Stimulated activated CD4-positive, alpha-beta T cell treated with anti-CD3 and anti-CD28 coated beads, Interleukin-1b, Interleukin-23, amount 100 ng/mL, for 4 hours (primary cell): ENCODE data around the gene IGIP.
"Not testable (repeated sequence)": the region's sequence is repeated elsewhere in the genome, so short reads cannot be mapped to it uniquely, and the experiment has no call there.

Source experiments
- DNase-seq, 2 donors: peaks; one replicate each; pipeline ENCODE4 v3.0.0-alpha.2; 2020; ENCODE audit warnings: low read depth in 2 of 2

IGIP gene

GRCh38 chr5:140141241-140141640, 15.5 kb downstream of the IGIP start:
- no peak for DNase-seq

- DNase-seq = no peak
Measured at GRCh38 chr5:140142246-140142645, 16.5 kb downstream of the IGIP start.

DNA sequence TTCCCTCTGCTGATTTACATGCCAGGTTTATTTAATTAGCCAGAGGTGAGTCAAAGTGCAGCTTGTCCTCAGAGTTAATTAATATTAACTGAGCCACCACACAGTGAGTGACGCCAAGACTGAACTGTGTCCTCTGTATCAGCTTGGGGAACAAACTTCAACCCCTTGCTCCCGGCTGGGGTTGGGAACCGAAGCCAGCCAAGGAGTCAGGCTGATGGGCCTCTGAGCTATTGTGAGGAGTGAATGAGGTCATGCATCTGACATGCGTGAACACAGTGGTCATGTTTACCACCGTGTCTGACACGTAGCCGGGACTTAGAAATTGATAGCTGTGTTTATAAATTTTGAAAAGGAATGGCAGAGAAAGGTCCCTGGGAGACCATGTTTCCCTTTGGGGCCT, 17.1 kb downstream of the IGIP start:
- DNase-seq = no peak

DNA sequence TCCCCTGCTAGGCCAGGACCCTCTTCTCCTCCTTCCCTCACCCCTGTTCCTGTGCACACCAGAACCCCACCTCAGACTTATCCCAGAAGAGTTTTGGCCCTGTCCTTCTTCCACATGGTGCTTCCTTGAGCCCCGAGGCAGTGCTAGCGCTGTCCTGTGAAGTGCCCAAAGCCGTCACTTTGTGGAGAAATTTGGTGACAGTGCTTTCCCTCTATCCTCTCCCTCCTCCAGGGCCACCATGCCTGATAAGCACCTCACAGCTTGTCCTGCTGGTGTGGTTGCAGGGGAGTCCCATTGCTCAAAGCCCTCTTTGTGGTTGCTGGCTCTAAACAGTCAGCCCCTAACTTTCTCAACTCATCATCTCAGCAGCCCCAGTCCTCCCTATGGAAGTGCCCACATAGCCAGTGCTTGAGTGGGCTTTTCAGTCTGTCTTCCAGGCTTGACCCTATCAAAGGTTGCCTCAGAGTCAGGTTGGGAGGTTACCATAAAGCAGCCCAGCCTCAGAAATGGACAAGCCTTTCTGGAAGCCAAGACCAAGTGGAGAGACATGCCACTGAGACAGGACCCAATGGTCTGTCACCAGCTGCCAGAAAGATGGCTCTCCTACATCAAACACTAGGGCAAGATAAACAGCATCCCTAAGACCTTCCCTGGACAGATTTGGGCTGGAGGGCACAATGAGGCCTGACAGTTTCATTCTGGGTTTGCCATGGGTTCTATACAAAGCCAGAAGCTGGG, 18.0 kb downstream of the IGIP start:
- DNase-seq = no peak

GRCh38 chr5:140145256-140145655, 19.5 kb downstream of the IGIP start:
- DNase-seq = no peak

DNA sequence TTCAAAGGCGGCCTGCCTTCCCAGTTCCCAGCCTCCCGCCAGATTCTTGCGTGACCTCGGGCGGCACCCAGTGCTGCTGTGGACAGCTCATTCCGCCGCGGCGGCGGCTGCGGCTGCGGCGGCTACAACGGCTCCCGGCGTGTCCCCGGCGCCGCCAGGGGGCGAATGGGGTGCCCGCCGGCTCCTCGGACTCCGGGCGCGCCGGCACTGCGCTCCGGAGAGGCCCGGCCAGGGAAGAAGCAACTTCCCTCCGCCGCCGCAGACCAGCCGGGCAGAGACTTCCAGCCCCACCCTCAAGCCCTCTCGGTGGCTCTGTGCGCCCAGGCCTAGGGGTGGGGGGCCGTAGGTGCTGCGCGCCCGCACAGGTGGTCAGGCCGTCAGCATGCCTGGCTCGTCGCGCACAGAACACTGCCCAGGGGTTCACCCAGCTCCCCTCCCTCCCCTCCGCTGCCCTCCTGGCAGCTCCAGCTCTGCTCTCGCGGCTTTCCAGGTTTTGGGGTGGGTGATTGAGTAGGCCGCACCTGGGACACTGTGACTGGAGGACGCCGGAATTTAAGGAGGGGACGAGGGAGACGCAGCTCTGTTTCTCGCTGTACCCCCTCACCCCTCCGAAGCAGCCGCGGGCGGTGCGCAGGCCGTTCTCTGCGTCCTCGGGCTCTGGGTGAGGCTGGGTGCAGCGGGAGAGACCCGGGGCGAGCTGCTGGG, 20.2 kb downstream of the IGIP start:
- peak; percentile 36 to 59 for DNase-seq

GRCh38 chr5:140146523-140146842, 20.7 kb downstream of the IGIP start:
- DNase-seq = no peak

DNA sequence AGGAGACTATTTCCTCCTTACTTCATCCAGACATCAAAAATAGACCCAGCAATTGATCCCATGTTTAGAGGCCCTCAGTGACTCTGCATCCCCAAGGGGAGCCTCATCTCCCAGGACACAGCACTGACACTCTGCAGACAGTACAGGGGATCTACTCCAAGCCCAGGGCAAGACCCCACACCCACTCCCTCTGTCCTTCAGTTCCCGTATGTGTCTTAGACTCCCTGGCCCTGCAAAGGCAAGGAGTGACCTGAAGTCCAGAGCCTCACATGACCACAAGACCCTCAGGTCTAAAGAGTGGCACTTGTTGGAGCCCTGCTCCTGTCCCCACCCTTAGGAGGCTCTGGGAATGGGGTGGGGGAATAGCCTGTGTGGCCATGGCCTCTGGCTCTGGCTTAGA, 21.7 kb downstream of the IGIP start:
- no peak for DNase-seq

DNA sequence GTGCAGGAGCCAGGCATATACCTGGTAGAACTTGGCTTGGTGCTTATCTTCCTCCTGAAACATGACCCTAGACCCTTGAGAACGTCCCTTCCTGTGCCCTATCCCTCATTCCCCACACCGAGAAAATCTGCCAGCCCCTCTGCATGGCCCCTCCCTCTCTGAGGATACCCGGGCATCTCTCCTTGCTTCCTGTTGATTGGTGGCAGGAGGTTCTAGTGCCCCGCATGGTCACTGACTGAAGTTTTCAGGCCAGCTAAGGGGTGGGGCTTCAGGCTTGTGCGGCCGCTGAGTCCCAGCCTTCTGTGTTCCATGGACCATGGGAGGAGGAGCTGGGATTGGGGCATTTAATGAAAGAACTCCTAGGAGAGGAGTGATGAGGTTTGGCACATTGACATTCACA, 22.8 kb downstream of the IGIP start:
- no peak for DNase-seq

- DNase-seq = no peak
Measured at GRCh38 chr5:140150201-140150600, 24.5 kb downstream of the IGIP start.

GRCh38 chr5:140151144-140152021, 25.6 kb downstream of the IGIP start:
- no peak for DNase-seq

DNA sequence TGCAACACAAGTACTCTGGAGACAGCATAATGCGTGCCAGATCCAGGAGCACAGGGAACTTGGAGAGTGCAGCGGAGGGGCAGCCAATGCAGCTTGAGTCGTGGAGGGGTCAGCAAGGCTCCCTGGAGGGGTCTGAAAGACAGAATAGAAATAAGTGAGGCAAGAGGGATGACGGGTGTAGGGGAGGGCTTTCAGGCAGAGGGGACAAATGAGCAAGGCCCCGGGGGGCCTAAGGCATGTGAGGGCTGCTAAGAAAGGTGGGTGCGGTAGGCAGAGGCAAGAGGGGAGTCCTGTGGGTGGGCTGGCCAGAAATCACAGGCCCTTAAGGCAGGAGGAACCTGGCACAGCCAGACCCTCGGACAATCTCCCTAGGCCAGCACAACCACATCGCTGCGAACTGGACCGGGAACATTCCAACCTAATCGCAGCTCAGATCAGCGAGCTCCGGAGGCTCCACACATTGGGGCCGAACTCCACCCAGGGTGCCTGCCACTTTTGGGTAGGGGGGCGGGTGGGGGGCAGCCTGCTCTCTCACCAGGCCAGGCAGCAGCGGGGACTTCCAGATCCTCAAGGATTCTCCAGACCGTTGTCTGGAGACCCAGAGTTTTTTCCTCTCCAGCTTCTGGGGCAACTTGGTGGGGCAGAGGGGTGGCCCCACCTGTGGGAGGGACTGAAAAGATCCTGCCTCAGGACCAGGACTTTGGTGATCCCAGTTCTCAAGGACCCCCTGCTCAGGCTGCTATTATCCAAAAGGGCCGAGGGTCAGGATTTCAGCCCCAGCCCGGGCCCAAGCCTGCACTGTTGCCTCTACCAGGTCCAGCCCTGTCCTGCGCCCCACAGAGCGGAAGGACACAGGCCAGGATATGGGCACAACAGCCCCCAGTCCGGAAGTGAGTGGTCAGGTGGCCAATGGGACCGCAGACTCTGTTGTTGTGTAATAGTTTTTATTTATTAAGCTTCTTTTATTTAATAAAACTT, 26.6 kb downstream of the IGIP start:
- DNase-seq = no peak

DNA sequence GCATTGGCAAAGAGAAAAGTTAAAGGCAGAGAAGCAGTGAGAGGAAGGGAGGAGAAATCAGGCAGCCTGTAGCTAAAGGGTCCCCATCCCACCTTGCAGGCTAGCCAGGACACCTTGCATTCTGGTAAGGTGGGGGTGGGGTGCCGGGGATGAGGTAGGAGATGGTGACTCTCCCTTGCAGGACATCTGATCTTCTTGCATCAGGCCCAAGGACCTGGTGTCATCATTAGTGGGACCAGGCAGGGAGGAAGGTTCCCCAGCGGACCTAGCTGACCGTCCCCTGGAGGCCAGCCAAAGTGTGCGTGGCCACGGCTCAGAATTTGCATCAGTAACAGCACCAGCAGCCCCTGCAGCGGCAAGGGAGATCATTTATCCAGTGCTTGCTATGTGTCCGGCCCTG, 27.5 kb downstream of the IGIP start:
- DNase-seq = no peak

DNA sequence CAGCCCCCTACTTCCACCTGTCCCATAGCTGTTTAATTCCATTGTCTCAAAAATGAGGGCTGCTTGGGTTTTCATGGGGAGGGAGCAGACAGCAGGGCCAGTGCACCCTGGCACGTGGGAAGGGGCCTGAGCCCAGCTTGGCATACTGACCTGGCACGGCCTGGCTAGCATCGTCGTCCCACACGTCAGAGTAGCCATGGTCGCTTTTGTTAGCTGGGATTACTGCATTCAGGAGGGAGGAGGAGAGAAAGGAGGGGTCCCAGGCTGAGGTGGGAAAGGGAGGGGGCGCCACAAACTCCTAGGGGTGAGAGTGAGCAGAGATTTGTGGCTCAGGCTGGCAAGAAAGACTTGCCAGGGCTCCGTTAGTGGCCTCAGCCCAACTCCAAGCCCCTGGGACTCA, 28.2 kb downstream of the IGIP start:
- no peak for DNase-seq

GRCh38 chr5:140154710-140155381, 29.1 kb downstream of the IGIP start:
- not testable (repeated sequence) for DNase-seq

GRCh38 chr5:140157032-140157781, 31.5 kb downstream of the IGIP start:
- peak; percentile 81 to 87 for DNase-seq

DNA sequence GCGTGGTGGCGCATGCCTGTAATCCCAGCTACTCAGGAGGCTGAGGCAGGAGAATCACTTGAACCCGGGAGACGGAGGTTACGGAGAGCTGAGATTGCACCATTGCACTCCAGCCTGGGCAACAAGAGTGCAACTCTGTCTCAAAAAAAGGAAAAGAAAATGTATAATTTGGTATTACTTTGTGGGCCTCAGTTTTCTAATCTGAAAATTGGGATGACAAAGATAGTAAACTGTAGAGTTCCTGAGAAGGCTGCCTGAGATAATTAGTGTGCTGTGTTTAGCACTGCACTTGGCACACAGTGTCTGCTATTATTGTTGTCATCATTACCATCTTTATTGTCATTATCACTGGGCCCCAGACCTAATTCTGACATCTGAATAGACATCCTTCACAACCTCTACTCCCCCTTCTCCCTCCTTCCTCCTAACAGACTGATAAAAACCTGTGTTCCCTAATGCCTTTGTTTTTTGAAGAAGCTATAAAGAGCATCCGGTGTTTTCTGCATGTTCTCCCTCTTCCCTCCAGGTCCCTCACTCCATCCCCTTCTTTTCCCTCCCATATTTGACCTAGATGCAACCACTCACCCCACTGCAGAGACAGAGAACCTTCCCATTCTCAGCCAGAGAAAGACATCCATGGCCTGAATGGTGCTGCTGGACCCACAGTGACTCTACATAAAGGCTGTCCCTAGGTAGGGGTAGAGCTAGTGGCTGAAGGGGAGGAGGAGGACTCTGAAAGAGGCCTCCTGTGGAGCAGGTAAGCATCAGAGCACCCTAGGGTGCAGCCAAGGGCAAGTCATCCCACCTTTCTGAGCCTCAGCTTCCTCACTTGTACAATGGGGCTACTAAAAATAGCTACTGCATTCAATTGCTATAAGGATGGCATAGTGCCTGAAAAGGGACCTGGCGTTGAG, 33.5 kb downstream of the IGIP start:
- DNase-seq = no peak

- DNase-seq = no peak
Measured at GRCh38 chr5:140162275-140162674, 36.5 kb downstream of the IGIP start.

- DNase-seq = no peak
Measured at GRCh38 chr5:140162781-140163180, 37.0 kb downstream of the IGIP start.
